HG02973 (cell line): Measurements from ENCODE around the gene DGKG.

Experiments used
- ATAC-seq: cut with Tn5 transposase; IDR thresholded peaks from one replicate; pipeline ENCODE4 v1.9.1; 2021; ENCODE audit warnings: moderate library complexity; ENCODE audit not compliant: unreplicated experiment

DGKG gene

GRCh38 chr3:186320862-186321568 is 41.0 kb downstream of the DGKG start:
- no peak for ATAC-seq

- no peak for ATAC-seq
Measured at GRCh38 chr3:186319945-186320344, 42.1 kb downstream of the DGKG start.

GRCh38 chr3:186318135-186318534 is 43.9 kb downstream of the DGKG start:
- ATAC-seq, result no peak

GRCh38 chr3:186317478-186317877 is 44.6 kb downstream of the DGKG start:
- ATAC-seq, result no peak

DNA sequence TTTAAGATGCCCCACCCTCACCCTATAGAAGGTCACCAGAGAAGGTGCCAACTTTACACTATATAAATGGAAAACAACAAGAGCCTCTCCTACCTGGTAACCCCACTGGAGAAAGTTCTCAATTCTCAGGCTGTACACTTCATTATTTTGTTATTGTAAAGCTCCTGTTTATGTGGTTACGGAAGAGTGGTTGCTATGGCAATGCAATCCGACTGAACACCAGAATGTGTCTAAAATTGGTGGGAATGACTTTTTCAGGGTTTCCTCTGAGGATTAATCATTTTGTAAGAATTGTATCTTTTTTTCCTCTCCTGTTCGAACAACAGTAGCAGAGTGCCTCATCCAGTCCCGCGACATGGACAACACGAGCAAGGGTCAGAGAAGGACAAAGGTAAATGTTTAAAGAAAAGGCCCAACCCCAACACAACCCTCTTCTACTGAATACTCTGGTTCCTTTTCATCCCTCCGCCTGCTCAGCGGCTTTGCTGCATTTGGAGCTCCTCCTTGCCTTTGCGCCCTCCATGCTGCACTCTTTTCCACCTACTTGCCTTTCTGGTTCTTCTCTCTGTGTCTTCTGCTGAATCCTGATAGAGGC is 45.3 kb downstream of the DGKG start:
- ATAC-seq, result no peak

GRCh38 chr3:186315581-186316354 is 46.3 kb downstream of the DGKG start:
- no peak for ATAC-seq

DNA sequence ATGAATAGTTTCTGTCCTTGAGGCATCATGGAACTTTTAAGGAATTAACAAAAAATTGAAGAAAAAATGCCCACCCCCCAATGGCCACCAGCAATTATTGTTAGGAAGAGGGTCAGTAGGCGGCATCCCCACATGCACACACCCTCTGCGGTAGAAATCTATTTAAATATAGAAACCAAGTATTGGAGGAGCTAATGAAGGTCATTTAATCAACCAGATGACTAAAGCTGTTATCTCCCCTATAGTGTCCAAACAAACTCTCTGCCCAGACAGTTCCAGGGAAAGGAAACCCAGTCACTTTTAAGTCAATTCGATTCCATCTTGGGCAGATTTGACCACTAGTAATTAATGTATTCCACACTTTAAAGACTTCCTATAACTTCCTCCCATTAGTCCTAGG is 47.1 kb downstream of the DGKG start:
- ATAC-seq, result no peak

DNA sequence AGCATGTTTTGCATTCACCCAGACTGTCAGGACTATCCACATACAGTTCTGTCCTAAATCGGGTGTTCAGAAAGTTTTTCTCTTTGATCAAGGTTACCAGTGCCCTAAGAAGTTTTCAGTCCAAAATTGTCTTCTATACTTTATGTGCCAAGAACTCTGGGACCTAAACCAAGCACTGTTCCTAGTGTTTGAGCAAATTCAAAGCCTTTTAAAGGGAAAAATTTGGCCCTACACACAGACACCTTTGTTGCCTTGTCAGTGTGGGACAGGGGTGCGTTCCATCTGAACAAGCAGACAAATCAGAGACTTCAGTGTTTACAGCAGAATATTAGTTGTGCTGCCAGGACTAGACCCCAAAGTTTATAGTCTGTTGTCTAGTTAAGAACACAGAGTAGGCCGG is 50.6 kb downstream of the DGKG start:
- ATAC-seq, result no peak

DNA sequence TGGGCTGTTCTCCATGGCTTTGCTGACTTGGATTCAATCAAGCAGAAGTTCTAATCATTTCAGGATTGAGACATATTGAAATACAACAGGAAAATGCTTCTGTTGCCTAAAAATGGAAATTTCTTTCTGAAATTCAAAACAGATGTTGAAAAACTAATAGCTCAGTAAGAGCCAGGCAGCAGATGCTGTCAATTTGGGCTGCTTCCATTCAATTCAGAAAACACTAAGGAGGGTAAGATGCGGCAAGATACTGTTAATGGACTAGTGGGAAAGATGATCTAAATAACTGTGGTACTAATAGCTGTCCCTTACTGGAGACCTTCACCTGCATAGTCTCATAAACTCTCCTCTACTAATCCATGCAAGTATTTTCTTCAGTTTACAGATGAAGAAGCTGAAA is 53.5 kb downstream of the DGKG start:
- ATAC-seq, result no peak

GRCh38 chr3:186307594-186308221 is 54.3 kb downstream of the DGKG start:
- ATAC-seq, result no peak

- no peak for ATAC-seq
Measured at GRCh38 chr3:186305286-186305685, 56.7 kb downstream of the DGKG start.

GRCh38 chr3:186303965-186304364 is 58.1 kb downstream of the DGKG start:
- no peak for ATAC-seq

- ATAC-seq, result no peak
Measured at GRCh38 chr3:186299327-186299726, 62.7 kb downstream of the DGKG start.

DNA sequence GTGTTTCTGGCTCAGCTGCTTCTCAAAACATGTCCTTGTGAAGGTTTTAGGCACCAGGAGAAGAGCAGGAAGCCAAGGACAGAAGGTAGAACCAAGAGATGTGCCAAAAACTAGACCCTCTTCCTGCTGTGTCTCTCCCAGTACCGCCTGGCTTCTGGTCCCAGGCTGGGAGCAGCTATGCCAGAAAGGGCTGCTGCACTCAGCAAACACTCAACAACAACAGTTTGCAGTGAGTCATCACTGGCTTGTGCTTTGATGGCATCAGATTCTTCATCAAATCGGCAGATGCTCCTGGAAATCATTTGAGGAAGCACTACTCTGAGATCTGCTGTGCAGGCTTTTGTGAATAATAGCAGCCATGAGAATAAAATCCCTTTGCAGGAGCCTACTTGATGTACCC is 63.2 kb downstream of the DGKG start:
- no peak for ATAC-seq

GRCh38 chr3:186290796-186291195 is 71.2 kb downstream of the DGKG start:
- ATAC-seq, result no peak

GRCh38 chr3:186287711-186288110 is 74.3 kb downstream of the DGKG start:
- no peak for ATAC-seq

GRCh38 chr3:186286114-186286513 is 75.9 kb downstream of the DGKG start:
- no peak for ATAC-seq

DNA sequence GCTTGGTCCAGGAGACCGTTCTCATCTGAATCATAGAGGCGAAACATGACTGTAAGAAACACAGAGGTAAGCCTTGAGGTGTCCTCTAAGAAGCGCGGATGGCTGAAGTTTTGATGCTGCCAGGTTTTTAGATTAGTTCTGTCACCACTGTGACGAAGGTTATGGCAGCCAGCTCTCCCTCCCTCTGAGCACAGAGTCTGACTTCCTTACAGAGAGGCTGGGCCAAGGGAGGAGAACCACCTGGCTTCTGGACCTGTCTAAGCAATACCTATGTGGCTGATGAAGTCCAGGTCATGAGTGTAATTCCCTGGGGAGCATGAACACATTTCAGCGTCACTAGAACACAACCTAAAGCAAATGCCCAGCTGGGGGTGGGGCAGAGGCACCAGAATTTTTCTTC is 77.4 kb downstream of the DGKG start:
- no peak for ATAC-seq

DNA sequence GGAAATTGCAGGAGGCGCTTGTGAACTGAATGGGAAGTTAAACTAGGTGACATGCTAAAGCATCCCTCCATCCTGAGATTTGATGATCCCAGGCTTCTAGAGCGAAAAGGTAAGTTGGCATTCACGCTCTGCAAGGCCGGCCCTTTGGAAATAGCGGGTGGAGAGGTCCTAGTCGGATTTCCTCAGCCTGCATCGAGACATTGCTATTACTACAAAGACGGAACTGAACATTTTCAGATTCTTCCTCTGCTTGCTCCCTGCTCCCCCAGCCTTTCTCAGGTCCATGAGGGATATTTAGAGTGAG is 77.7 kb downstream of the DGKG start:
- ATAC-seq, result no peak

DNA sequence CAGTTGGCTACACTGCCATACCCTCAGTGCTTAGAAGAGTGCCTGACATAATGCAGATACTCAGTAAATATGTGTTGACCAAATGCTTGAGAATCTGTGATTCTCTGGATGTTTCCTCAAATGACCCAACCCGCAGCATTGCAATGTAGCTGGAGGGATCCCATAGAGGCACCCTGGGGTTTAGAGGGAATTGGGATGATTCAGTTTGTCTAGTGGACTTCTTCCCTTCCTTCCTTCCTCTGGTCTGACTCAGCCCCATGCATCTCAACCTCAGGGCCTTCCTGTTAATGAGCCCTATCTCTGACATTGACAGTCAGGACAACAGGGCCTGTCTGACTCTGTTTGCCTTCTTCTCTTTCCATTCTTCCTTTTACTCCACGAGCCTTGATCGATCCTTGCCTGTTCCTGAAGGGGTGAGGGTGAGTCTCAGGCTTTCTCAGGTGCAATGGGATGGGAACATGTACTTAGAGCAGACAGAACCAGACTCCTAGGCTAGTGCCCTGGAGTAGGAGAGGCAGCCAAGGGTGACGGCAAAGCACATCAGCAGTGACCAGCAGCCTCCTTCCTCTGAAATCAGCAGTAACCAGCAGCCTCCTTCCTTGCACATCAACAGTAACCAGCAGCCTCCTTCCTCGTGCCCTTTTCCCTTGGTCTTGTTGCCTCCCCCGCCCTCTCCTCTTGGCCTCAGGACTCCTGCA is 78.2 kb downstream of the DGKG start:
- ATAC-seq, result no peak

GRCh38 chr3:186283096-186283495 is 78.9 kb downstream of the DGKG start:
- no peak for ATAC-seq
